Measurements from ENCODE around the gene ARMH1.

- no peak for TF ChIP-seq POLR2A (IDR thresholded peaks at IDR 0.05)
- no peak for TF ChIP-seq CTCF (IDR thresholded peaks at IDR 0.05)
These were observed 39.8 kb upstream of the ARMH1 start for GRCh38 chr1:44634606-44635189.

All from testis (tissue), 2 donors.